ENCODE results near the gene CRHBP.

DNA sequence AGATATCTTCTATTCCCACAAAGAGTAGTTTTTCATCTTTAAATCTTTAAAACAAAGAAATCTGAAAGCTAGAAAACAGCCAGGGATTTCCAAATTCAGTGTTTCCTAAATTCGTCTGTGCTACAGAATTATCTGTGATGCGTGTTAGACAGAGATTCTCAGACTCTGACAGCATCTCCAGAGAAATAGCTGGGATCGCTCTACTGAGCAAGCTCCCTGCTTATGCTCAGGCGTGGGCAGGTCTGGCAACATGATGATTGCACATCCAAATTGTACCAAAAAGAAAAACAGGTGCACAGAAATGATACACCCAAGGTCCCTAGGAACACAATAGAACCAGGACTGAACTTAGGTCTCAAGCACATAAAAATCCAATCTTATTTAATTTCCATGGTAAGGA, 22.8 kb upstream of the CRHBP start:
- TF ChIP-seq CTCF (IDR thresholded peaks at IDR 0.05) (no peak), POLR2A (IDR thresholded peaks at IDR 0.05) (no peak)

Measured in body of pancreas (tissue), 4 donors.